ENCODE data around the gene TRAPPC14.

GRCh38 chr7:100111914-100112313 lies 46.6 kb downstream of the TRAPPC14 start:
- TF ChIP-seq CTCF (IDR thresholded peaks at IDR 0.05) (no peak), POLR2A (IDR thresholded peaks at IDR 0.05) (no peak), POLR2AphosphoS5 (IDR thresholded peaks at IDR 0.05) (no peak), EP300 (IDR thresholded peaks at IDR 0.05) (no peak)

Measured in stomach (tissue), 4 donors.